Esophagus muscularis mucosa (tissue), 3 donors: ENCODE data around the gene RBMS1.

Experiments
- POLR2A ChIP-seq: fragments of 450-650 bp; IDR thresholded peaks from one replicate; pipeline ENCODE4 v1.6.1; 2017; ENCODE audit warnings: antibody characterized with exemption, moderate library complexity, mild to moderate bottlenecking, low read depth
- TF ChIP-seq, protein P1 (sequence below), 3 experiments: fragments of 200-600 bp in 2 of 3; fragments of 450-650 bp in 1 of 3; sonication (generic) in 2 of 3; IDR thresholded peaks; one replicate each; pipeline ENCODE4 v1.5.1; 2017 to 2019; ENCODE audit warnings: antibody characterized with exemption in 3 of 3, mild to moderate bottlenecking in 2 of 3, moderate library complexity in 1 of 3

DNA sequence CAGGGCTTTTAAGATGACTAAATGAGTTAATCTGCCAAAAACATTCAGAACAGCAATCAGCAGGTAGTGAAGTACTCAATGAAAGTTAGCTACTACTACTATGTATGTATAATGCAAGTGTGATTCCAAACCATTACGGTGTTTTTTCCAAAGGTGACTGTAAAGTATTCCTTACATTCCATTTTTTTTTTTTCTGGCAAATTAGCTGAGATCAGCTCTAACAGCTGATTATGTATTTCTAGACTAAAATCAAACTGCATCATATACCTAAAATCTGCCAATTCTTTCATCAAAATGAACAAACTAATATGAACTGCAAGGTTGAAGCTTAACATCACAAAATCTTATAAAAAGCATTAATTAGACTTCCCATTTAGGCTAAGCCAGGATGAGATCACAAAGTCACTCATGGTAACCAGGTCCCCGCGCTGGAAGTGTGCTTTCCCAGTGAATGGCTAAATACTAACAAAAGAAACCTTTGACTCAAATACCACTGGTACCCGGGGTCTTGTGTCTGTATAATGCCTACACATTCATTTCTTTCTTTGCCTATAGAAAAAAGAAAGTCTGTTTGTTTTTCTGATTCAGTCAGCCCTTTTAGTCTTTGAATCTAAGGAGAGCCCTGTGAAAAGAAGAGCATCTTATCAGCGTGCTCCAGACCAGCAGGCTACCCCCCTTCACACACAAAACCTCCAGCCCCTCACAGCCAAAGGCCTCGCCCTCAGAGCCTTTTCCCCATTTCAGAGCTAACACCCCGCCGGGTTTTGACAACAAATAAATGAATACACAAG is 88.3 kb downstream of the RBMS1 start:
- TF ChIP-seq, protein P1, sequence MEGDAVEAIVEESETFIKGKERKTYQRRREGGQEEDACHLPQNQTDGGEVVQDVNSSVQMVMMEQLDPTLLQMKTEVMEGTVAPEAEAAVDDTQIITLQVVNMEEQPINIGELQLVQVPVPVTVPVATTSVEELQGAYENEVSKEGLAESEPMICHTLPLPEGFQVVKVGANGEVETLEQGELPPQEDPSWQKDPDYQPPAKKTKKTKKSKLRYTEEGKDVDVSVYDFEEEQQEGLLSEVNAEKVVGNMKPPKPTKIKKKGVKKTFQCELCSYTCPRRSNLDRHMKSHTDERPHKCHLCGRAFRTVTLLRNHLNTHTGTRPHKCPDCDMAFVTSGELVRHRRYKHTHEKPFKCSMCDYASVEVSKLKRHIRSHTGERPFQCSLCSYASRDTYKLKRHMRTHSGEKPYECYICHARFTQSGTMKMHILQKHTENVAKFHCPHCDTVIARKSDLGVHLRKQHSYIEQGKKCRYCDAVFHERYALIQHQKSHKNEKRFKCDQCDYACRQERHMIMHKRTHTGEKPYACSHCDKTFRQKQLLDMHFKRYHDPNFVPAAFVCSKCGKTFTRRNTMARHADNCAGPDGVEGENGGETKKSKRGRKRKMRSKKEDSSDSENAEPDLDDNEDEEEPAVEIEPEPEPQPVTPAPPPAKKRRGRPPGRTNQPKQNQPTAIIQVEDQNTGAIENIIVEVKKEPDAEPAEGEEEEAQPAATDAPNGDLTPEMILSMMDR (IDR thresholded peaks at IDR 0.05), result no peak
- TF ChIP-seq POLR2A, result no peak
